B cell (primary cell): Measurements from ENCODE around the gene TRAPPC5. TPM values are rescaled to one million over a fixed set of nuclear protein-coding genes. Genes with fewer than 3 reads are reported as not detected.
A peak's percentile ranks its signal among the peaks of the same experiment; 100 is the strongest.

Experiments
- ATAC-seq: fragments of 200-7000 bp; cut with Tn5 transposase; one replicate; pipeline ENCODE4 v1.10.0; 2021; ENCODE audit warnings: low read depth, mild to moderate bottlenecking, moderate number of reproducible peaks, moderate library complexity
- CTCF ChIA-PET: fragments of 350-600 bp; sonication (Branson Sonifier 250); formaldehyde crosslinking; loops from one replicate; lab custom pipeline; 2021; ENCODE audit warnings: antibody characterized with exemption, inconsistent platforms; lab: Charles Lee
- POLR2A ChIA-PET: fragments of 350-600 bp; sonication (Branson Sonifier 250); formaldehyde crosslinking; loops from one replicate; lab custom pipeline; 2021; ENCODE audit warnings: antibody characterized with exemption; lab: Charles Lee
- DNase-seq: peaks from one replicate; pipeline ENCODE4 v3.0.0; 2013
- H2AFZ ChIP-seq: 2 replicates; pipeline ENCODE4 v1.6.1; 2012; ENCODE audit warnings: mild to moderate bottlenecking, low read depth, low read length; ENCODE audit not compliant: insufficient read depth, poor library complexity, severe bottlenecking
- H3K27ac ChIP-seq, 2 donors: 1 replicate in 1 of 2; 2 replicates in 1 of 2; pipeline ENCODE4 v1.5.1; 2012 to 2013; ENCODE audit warnings: low read length in 2 of 2, mild to moderate bottlenecking in 2 of 2, moderate library complexity in 1 of 2
- H3K27me3 ChIP-seq, 4 experiments: fragments of 200-600 bp in 1 of 4; sonication (generic) in 1 of 4; replicated peaks in 1 of 4; 1 replicate in 2 of 4; 2 replicates in 2 of 4; pipeline versions ENCODE4 v1.6.1 to v1.7.0; 2013 to 2016; ENCODE audit warnings: low read length in 3 of 4, mild to moderate bottlenecking in 2 of 4, mixed read lengths in 1 of 4, moderate library complexity in 1 of 4; ENCODE audit not compliant: insufficient read depth in 4 of 4, control insufficient read depth in 3 of 4; ENCODE audit errors: control extremely low read depth in 1 of 4
- H3K36me3 ChIP-seq, 2 experiments: replicated peaks in 1 of 2; 1 replicate in 1 of 2; 2 replicates in 1 of 2; pipeline versions ENCODE4 v1.6.1 to v1.7.1; 2013; ENCODE audit warnings: low read length in 1 of 2; ENCODE audit not compliant: insufficient read depth in 2 of 2, control insufficient read depth in 1 of 2; ENCODE audit errors: control extremely low read depth in 1 of 2, extremely low read depth in 1 of 2
- H3K4me1 ChIP-seq, 2 donors: fragments of 200-600 bp in 1 of 2; sonication (generic) in 1 of 2; 1 replicate in 1 of 2; 2 replicates in 1 of 2; pipeline versions ENCODE4 v1.5.1 to v1.6.1; 2013 to 2017; ENCODE audit warnings: low read length in 2 of 2; ENCODE audit not compliant: control insufficient read depth in 2 of 2, insufficient read depth in 2 of 2
- H3K4me2 ChIP-seq: replicated peaks from 2 replicates; pipeline ENCODE3; 2012; ENCODE audit warnings: mild to moderate bottlenecking, low read depth, low read length; ENCODE audit not compliant: poor library complexity, severe bottlenecking
- H3K4me3 ChIP-seq, 5 experiments: fragments of 200-600 bp in 1 of 5; sonication (generic) in 1 of 5; 1 replicate in 3 of 5; 2 replicates in 2 of 5; pipeline versions ENCODE4 v1.5.1 to v1.7.0; 2011 to 2016; ENCODE audit warnings: low read length in 4 of 5, mild to moderate bottlenecking in 4 of 5, low read depth in 2 of 5, control low read depth in 1 of 5, moderate library complexity in 1 of 5; ENCODE audit not compliant: insufficient read depth in 1 of 5; ENCODE audit errors: control extremely low read depth in 1 of 5, extremely low read depth in 1 of 5
- H3K79me2 ChIP-seq: fragments of 200-600 bp; sonication (generic); one replicate; pipeline ENCODE4 v1.6.0; 2016; ENCODE audit warnings: low read length; ENCODE audit not compliant: control insufficient read depth, insufficient read depth
- H3K9ac ChIP-seq: fragments of 200-600 bp; sonication (generic); 2 replicates; pipeline ENCODE4 v1.6.1; 2017; ENCODE audit warnings: mild to moderate bottlenecking, low read length, moderate library complexity
- H3K9me3 ChIP-seq, 3 donors: one replicate each; pipeline versions ENCODE4 v1.6.1 to v1.7.1; 2013; ENCODE audit warnings: low read length in 2 of 3; ENCODE audit not compliant: control insufficient read depth in 2 of 3, insufficient read depth in 1 of 3; ENCODE audit errors: control extremely low read depth in 1 of 3
- H4K20me1 ChIP-seq: 2 replicates; pipeline ENCODE4 v1.6.0; 2012; ENCODE audit warnings: mild to moderate bottlenecking, low read length; ENCODE audit not compliant: insufficient read depth, control insufficient read depth, poor library complexity, severe bottlenecking
- H3K27ac Mint-ChIP-seq: one replicate; pipeline ENCODE4 v1.8.0; 2021; ENCODE audit warnings: mixed read lengths
- H3K27me3 Mint-ChIP-seq: one replicate; pipeline ENCODE4 v1.8.0; 2021; ENCODE audit warnings: mixed read lengths
- H3K4me1 Mint-ChIP-seq: one replicate; pipeline ENCODE4 v1.8.0; 2021; ENCODE audit warnings: mixed read lengths
- H3K4me3 Mint-ChIP-seq: one replicate; pipeline ENCODE4 v1.8.0; 2021; ENCODE audit warnings: mixed read lengths
- H3K9me3 Mint-ChIP-seq: one replicate; pipeline ENCODE4 v1.8.0; 2022; ENCODE audit warnings: mixed read lengths; ENCODE audit not compliant: insufficient read depth
- EZH2 ChIP-seq: IDR thresholded peaks from 2 replicates; pipeline ENCODE4 v1.6.1; 2012; ENCODE audit warnings: borderline replicate concordance, low read depth, mild to moderate bottlenecking, moderate library complexity, low read length; ENCODE audit not compliant: insufficient read depth, poor library complexity, severe bottlenecking
- WGBS: methylation state at CpG from one replicate; pipeline ENCODE4 v1.1.5; 2013; ENCODE audit warnings: missing lambda C conversion rate; ENCODE audit not compliant: insufficient coverage; 5-methylcytosine and 5-hydroxymethylcytosine counted together
- intact Hi-C: fragments of 100-400 bp; cut with micrococcal nuclease; formaldehyde crosslinking; loops from one replicate; pipeline ENCODE4 v1.10.0; 2022
- polyA plus RNA-seq: library from polyadenylated mRNA; depleted of rRNA; stranded (reverse); fragments of >200 nt; gene quantifications from 2 replicates; pipeline ENCODE4 v1.2.3, GENCODE V29; 2012
- total RNA-seq, 2 donors: library from RNA; stranded (reverse); fragments of 120-200 nt in 1 of 2; gene quantifications; 1 replicate in 1 of 2; 2 replicates in 1 of 2; pipeline versions ENCODE4 v1.2.3 to v1.2.4, GENCODE V29; 2013 to 2022
- TF ChIP-seq, protein P1 (sequence below): fragments of 200-600 bp; IDR thresholded peaks from one replicate; pipeline ENCODE4 v1.8.0; 2022; ENCODE audit warnings: antibody characterized with exemption, mild to moderate bottlenecking

Gene TRAPPC5
- total and polyA plus RNA-seq, 2 donors (not counting 1 experiment from before 2014, with no cell fraction given): 61.5 to 64.9 TPM

DNA sequence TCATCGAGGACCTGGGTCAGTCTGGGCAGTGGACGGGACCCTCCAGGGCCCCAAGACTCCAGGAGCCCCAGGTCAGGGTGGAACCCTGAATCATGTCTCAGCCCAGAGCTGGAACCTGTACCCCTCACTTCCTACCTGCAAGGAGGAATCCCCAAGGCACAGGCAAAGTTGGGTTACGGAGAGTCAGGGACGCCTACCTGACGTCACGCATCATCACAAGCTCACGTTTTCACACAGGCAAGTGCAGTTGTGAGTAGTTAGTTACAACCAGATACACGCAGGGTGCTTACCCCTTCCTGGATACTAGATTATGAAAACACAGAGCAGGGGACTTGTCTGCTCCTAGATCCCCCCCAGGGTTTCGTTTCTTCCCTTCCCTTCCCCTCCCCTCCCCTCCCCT lies 9.8 kb upstream of the TRAPPC5 start:
- peak overlapping the region; percentile 70 for H3K4me2 ChIP-seq
- Mint-ChIP-seq H3K4me3 (peak overlapping the region; percentile 72), H3K4me1 (peaks cover 14% of the 10 kb centered on the region), H3K9me3 (no peaks in the 10 kb centered on the region), H3K27me3 (peaks cover 40% of the 10 kb centered on the region), H3K27ac (no peak overlapping the region)
- H2AFZ ChIP-seq: no peak overlapping the region
- H3K36me3 ChIP-seq: no peaks in the 10 kb centered on the region
- H3K27me3 ChIP-seq: peaks cover 0 to 46% (median 9%) of the 10 kb centered on the region in 4 experiments
- DNase-seq: no peak
- H3K9ac ChIP-seq: no peak overlapping the region
- peaks cover 11 to 13% of the 10 kb centered on the region in 2 donors for H3K4me1 ChIP-seq
- no peak overlapping the region for H3K4me3 ChIP-seq
- ATAC-seq: no peak
- intact Hi-C loops: no loop called here
- no peaks in the 10 kb centered on the region for H3K79me2 ChIP-seq
- no peak overlapping the region for H3K27ac ChIP-seq
- TF ChIP-seq, protein P1, sequence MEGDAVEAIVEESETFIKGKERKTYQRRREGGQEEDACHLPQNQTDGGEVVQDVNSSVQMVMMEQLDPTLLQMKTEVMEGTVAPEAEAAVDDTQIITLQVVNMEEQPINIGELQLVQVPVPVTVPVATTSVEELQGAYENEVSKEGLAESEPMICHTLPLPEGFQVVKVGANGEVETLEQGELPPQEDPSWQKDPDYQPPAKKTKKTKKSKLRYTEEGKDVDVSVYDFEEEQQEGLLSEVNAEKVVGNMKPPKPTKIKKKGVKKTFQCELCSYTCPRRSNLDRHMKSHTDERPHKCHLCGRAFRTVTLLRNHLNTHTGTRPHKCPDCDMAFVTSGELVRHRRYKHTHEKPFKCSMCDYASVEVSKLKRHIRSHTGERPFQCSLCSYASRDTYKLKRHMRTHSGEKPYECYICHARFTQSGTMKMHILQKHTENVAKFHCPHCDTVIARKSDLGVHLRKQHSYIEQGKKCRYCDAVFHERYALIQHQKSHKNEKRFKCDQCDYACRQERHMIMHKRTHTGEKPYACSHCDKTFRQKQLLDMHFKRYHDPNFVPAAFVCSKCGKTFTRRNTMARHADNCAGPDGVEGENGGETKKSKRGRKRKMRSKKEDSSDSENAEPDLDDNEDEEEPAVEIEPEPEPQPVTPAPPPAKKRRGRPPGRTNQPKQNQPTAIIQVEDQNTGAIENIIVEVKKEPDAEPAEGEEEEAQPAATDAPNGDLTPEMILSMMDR: no peak
- TF ChIP-seq EZH2: no peak
- no peaks in the 10 kb centered on the region for H4K20me1 ChIP-seq
- 60% methylated on average over 2 of the region's 9 CpGs for WGBS
- ChIA-PET POLR2A (no interaction called here), CTCF (interaction anchor here (1.4 to 3.0 kb wide), 2 partner anchors 10 to 19 kb away, joined by 3 to 9 read pairs; partner anchors contain the start of gene TRAPPC5)
- H3K9me3 ChIP-seq: peaks cover 0 to 8% (median 0%) of the 10 kb centered on the region in 3 donors

DNA sequence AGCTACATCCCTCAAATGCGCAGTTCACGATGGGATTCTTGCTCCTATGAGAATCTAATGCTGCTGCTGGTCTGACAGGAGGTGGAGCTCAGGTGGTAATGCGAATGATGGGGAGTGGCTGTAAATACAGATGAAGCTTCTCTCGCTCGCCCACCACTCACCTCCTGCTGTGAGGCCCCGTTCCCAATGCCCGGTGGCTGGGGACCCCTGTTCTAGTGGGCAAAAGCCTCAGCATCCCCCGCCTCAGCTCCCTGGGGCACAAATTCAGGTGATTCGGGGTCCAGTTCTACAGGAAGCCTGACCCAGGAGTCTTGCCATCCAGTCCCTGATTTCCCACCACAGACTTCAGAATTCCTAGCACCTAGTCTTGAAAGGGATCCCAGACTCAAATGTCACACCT lies 8.1 kb upstream of the TRAPPC5 start:
- no peak overlapping the region for H2AFZ ChIP-seq
- Mint-ChIP-seq H3K27me3 (peaks cover 43% of the 10 kb centered on the region), H3K27ac (no peak overlapping the region), H3K4me3 (no peak overlapping the region), H3K9me3 (no peaks in the 10 kb centered on the region), H3K4me1 (peaks cover 30% of the 10 kb centered on the region)
- H4K20me1 ChIP-seq: no peaks in the 10 kb centered on the region
- no peak overlapping the region for H3K27ac ChIP-seq
- POLR2A ChIA-PET: no interaction called here
- ATAC-seq: no peak
- intact Hi-C loops: no loop called here
- H3K9me3 ChIP-seq: peaks cover 0 to 12% (median 0%) of the 10 kb centered on the region in 3 donors
- H3K27me3 ChIP-seq: peaks cover 0 to 64% (median 13%) of the 10 kb centered on the region in 4 experiments
- H3K4me2 ChIP-seq: no peak overlapping the region
- 70% methylated on average over 6 of the region's 9 CpGs for whole genome bisulfite sequencing
- DNase-seq: no peak
- TF ChIP-seq, protein P1: no peak
- TF ChIP-seq EZH2: no peak
- peaks cover 25 to 27% of the 10 kb centered on the region in 2 donors for H3K4me1 ChIP-seq
- no peak overlapping the region for H3K9ac ChIP-seq
- no peaks in the 10 kb centered on the region for H3K36me3 ChIP-seq
- H3K79me2 ChIP-seq: no peaks in the 10 kb centered on the region
- CTCF ChIA-PET: no interaction called here
- no peak overlapping the region for H3K4me3 ChIP-seq
